Measurements from ENCODE around the gene FRMPD4.

Gene FRMPD4

GRCh38 chrX:12681047-12681446 lies 542.8 kb downstream of the FRMPD4 start:
- DNase-seq: no peak

DNA sequence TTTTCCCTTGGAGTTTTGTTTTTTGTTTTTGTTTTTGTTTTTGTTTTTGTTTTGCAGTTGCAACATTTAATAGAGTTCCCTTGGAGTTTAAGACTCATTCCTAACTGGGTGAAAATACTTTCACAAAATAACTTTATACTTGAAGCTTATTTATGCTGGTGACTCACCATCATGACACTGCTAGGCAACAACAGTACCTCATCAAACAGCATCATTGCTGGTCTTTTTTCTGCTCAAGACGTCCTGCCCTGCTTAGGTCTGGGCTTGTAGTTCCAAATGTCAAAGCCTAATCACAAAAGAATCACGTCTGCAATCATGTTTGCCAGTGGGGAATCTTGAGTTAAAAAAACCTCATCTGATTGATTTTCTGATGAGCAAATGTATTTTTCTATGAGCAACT lies 547.3 kb downstream of the FRMPD4 start:
- no peak for DNase-seq

DNA sequence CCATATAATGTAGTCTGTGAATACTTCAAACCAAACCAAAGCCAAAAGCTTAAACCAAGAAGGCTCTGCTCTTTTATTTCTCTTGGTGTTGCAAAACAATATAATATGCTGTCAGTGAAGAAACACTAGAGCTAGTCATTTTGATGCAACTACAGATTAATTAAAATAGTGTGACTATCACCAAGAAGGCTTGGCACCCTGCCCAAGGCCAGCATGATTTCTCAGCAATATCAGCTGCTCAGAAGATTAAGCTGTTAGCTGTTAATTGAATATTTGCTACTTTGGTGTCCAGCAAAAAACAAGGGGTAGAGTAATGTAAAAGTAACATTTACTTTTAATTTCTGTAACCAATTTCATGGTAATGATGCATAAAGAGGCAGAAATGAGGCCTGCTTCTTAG lies 548.1 kb downstream of the FRMPD4 start:
- no peak for DNase-seq

DNA sequence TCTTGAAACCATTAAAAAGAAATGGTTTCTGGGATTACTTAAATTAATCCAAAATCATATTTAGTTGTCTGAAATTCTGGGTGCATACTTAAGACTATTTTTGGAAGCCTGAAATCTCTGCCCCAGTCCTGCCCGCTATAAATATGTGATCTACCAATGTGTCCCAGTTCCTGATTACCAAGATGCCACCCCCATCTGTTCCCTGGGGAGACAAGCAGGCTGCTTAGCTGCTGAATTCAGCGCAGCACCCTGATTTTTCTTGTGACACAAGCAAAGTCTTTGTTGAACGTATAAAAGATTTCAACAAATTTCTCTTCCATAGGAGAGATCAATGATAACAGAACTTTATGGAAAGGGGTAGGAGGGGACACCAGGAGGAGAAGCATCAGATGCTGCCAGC lies 552.4 kb downstream of the FRMPD4 start:
- no peak for DNase-seq

GRCh38 chrX:12693754-12694153 lies 555.5 kb downstream of the FRMPD4 start:
- no peak for DNase-seq

DNA sequence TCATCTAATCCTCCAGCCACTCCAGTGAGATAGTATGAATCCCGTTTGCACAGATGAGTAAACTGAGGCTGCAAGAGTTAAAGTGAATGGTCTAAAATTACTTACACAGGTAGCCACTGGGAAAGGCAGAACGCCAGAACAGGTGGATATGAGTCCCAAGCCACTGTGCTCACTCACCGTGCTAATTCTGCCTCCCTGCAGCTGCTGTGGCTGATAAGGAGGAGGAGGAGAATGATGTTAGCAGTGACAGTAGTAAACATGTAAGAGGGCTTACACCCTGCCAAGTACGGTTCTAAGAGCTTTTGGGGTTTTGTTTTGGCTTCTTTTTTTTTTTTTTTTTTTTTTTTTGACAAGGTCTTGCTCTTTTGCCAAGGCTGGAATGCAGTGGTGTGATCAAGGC lies 562.5 kb downstream of the FRMPD4 start:
- DNase-seq: no peak

- peak; percentile 37 to 69 (median 55) for DNase-seq
Measured at GRCh38 chrX:12701628-12702027, 563.4 kb downstream of the FRMPD4 start.

DNA sequence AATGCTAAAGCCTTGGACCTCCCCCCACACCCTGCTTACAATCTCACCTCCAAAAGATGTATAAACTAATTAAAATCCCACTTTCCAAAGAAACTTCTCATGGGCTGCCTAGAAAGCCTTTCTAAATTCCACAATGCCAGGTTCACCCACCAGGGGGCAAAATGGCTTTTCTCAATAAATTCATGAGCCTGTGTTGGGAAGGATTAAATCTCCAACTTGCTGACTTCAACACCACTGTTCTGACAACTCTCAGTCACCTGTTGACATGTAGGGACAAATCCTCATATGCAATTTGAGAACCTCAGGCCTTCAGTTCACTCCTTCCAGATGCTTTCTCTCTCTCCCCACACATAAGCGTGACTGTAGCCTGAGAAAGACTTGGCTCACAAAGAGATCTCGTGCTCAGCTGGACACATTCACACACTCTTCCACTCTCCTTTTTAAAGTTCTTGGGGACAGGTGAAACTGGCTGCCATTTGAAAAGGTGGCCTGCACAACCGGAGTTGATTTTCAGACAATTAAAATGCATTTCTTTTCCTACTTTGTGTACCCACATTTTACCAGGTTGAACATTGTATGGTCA lies 564.3 kb downstream of the FRMPD4 start:
- peak; percentile 14 to 50 (median 22) for DNase-seq

- no peak for DNase-seq
Measured at GRCh38 chrX:12704706-12705105, 566.4 kb downstream of the FRMPD4 start.

- DNase-seq: no peak
Measured at GRCh38 chrX:12709047-12709446, 570.8 kb downstream of the FRMPD4 start.

DNA sequence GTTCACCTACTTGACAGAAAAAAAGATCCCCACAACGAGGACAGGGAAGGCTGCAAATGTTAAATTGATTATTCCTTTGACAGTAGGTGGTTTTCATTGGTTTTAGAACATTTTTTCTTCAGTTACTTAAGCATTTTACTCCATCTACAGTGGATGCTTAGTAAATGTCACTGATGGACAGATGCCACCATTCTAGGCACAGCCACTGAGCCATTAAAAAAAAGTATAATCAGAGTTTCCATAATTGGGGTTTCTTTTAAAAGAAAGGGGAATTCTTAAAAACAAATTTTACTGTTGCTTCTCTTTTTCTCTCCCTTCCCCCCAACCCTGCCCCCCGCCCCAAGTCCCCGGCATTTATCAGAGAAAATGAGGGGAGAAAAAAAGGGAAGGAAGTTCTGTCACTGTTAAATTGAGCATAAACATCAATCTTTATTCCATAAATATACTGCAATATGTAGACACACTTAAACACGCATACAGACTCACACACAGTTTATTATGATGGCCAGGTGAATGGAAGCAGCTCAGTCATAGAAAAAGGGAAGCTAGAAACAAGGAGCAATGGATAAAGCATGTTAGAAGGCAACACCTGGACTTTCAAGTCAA lies 573.3 kb downstream of the FRMPD4 start:
- no peak for DNase-seq

GRCh38 chrX:12716574-12716973 lies 578.3 kb downstream of the FRMPD4 start:
- no peak for DNase-seq

DNA sequence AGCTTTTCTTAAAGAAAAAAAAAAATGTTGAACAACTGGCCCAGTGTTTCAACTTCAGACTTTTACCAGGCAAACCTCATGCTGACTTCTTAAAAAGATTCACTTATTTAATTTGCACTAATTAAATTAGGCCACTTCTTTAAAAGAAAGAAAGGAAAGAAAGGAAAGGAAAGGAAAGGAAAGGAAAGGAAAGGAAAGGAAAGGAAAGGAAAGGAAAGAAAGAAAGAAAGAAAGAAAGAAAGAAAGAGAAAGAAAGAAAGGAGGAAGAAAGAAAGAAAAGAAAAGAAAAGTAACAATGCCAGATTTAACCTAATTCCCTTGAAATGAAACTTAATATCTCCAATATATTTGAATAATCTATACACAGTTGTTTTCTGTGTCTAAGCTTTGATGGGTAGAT lies 581.6 kb downstream of the FRMPD4 start:
- DNase-seq: no peak

DNA sequence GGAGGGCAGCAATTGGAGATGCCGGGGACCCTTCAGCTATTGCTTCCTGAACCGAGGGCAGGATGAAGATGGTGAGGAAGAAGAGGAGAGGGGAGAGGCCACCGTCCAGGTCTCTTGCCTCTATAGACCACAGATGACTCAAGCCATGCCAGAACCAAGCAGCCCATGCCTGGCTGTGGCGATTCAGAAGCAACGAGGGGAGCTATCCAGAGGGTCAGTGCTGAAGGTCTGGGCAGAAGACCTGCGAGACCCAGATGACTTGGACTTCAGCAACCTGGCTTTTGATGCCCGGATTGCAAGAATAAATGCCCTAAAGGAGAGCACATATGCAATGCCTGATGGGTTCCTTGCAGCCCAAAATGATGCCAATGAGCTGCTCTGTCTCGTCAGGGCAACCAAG lies 582.8 kb downstream of the FRMPD4 start:
- no peak for DNase-seq

DNA sequence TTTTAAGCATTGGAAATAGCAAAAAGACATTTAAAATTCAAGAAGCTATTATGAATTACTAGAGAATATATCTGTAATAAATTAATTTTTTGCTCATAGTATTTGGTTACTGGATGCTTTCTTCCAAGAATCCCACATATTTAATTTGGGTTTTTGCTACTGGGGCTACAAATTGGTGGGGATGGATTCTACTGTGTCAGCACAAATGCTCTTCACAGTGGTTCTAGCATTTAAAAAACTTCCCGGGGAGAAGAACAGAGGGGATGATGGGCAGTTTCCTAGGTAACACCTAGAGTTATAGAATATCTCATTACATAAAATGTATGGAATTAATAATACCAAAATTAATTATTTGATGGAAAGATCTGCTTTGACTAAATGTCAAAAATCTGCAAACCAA lies 584.0 kb downstream of the FRMPD4 start:
- DNase-seq: no peak

GRCh38 chrX:12741416-12741815 lies 603.1 kb downstream of the FRMPD4 start:
- DNase-seq: no peak

DNA sequence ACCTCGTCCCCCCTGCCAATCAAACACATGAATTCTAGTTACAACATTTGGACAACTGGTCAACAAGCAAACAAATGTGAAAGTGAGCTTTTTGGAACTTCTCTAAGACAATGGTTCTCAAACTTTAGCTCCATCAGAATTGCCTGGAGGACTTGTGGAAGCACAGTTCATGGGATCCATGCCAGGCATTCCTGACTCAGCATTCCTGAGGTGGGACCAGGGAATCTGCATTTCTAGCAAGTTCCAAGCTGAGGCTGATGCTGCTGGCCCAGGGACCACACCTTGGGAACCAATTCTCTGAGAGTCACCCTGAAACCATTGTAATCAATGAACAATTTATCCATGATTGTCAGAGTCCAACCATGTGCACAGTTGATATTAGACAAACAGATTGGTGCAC lies 609.2 kb downstream of the FRMPD4 start:
- no peak for DNase-seq

- DNase-seq: no peak
Measured at GRCh38 chrX:12751887-12752286, 613.6 kb downstream of the FRMPD4 start.

DNA sequence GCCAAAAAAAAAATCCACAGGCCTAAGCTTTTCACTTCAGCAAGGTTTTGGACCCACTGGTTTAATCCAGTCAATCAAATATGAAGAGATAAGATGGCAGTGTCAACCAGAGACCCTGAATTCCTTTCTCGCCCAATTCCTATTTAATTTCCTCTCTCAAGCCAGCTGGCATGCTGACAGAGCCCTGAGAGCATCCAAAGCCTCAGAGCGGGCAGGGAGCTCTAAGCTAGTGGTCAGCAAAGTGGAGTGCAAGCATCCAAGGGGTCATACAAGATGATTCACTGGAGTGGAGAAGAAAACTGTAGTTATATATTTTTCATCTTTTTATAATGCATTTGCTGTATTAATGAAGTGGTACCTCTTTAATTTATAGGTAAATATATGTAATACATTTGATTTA lies 615.1 kb downstream of the FRMPD4 start:
- no peak for DNase-seq

GRCh38 chrX:12758291-12758690 lies 620.0 kb downstream of the FRMPD4 start:
- DNase-seq: peak in 2 of 4 experiments; percentile 1 to 5

GRCh38 chrX:12767856-12768255 lies 629.6 kb downstream of the FRMPD4 start:
- no peak for DNase-seq

DNA sequence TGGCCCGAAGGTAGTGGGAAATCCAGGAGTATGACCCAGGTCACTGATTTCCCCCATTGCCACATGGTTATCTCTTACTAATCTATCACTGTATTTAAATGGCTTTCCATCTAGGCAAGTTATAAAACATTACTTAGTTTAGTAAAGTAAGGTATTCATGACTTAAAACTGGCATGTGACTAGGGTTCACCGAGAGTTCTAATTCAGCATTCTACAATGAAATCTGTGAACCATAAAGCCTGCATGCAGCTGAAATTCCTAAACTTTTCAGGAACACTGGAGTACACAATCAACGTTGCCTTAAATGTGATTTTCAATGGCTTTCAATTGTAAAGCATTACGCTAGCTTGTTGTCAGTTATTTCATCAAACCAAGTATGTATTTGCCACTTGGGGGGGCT lies 630.2 kb downstream of the FRMPD4 start:
- no peak for DNase-seq

GRCh38 chrX:12770440-12770839 lies 632.2 kb downstream of the FRMPD4 start:
- peak; percentile 14 to 61 (median 28) for DNase-seq

- peak; percentile 81 to 91 (median 84) for DNase-seq
Measured at GRCh38 chrX:12771445-12772069, 633.3 kb downstream of the FRMPD4 start.

Data from suppressor macrophage (primary cell).